Endothelial cell of umbilical vein (primary cell): ENCODE measurements around the gene LGALS7B. TPM values are rescaled to one million over a fixed set of nuclear protein-coding genes. Genes with fewer than 3 reads are reported as not detected.
"Not testable (repeated sequence)": the region's sequence is repeated elsewhere in the genome, so short reads cannot be mapped to it uniquely, and the experiment has no call there.

Experiments used
- BruUV-seq: library from RNA; stranded (reverse); fragments of 400-500 nt; replicated peaks from 2 replicates; lab custom pipeline; 2021; lab: Mats Ljungman, UMichigan
- CTCF ChIA-PET: fragments of 300-600, 350-600 bp; sonication (Branson Sonifier 250); formaldehyde crosslinking; loops from one replicate; lab custom pipeline; 2021; ENCODE audit warnings: antibody characterized with exemption, inconsistent platforms; lab: Charles Lee
- POLR2A ChIA-PET: fragments of 300-600, 350-600 bp; sonication (Branson Sonifier 250); formaldehyde crosslinking; loops from one replicate; lab custom pipeline; 2021; ENCODE audit warnings: antibody characterized with exemption, inconsistent platforms; lab: Charles Lee
- DNase-seq: peaks from one replicate; pipeline ENCODE4 v3.0.0-alpha.2; 2011; ENCODE audit warnings: low read depth, low spot score
- FAIRE-seq: peaks from 2 replicates; lab custom pipeline; 2011; peaks lifted over from hg19 to GRCh38; lab: Jason Lieb, UNC
- H2AFZ ChIP-seq: 2 replicates; pipeline ENCODE4 v1.6.0; 2012; ENCODE audit warnings: low read depth, low read length, control low read depth, inconsistent platforms
- H3K27ac ChIP-seq: 2 replicates; pipeline ENCODE4 v1.5.1; 2011; ENCODE audit warnings: low read depth, mild to moderate bottlenecking, control low read depth, low read length, moderate library complexity; ENCODE audit not compliant: insufficient read depth
- H3K27me3 ChIP-seq, 2 experiments: 2 replicates each; pipeline versions ENCODE4 v1.6.0 to v1.6.1; 2011; ENCODE audit warnings: low read length in 2 of 2, mixed read lengths in 1 of 2; ENCODE audit not compliant: control insufficient read depth in 2 of 2, insufficient read depth in 2 of 2
- H3K36me3 ChIP-seq, 2 experiments: 2 replicates in 1 of 2; 3 replicates in 1 of 2; pipeline ENCODE4 v1.5.1; 2011; ENCODE audit warnings: low read length in 2 of 2, mild to moderate bottlenecking in 1 of 2, moderate library complexity in 1 of 2; ENCODE audit not compliant: control insufficient read depth in 2 of 2, insufficient read depth in 2 of 2; ENCODE audit errors: extremely low read depth in 1 of 2
- H3K4me1 ChIP-seq: 3 replicates; pipeline ENCODE4 v1.5.1; 2011; ENCODE audit warnings: mild to moderate bottlenecking, low read length; ENCODE audit not compliant: control insufficient read depth, insufficient read depth; ENCODE audit errors: extremely low read depth
- H3K4me2 ChIP-seq: 2 replicates; pipeline ENCODE4 v1.6.1; 2011; ENCODE audit warnings: low read length, control low read depth, mixed read lengths; ENCODE audit not compliant: insufficient read depth
- H3K4me3 ChIP-seq, 3 experiments: fragments of 200-600 bp in 1 of 3; sonication (generic), shearing (Covaris generic) in 1 of 3; replicated peaks in 1 of 3; 2 replicates each; pipeline ENCODE4 v1.5.1; 2011 to 2016; ENCODE audit warnings: control low read depth in 3 of 3, low read length in 3 of 3, mild to moderate bottlenecking in 2 of 3, inconsistent platforms in 1 of 3, low read depth in 1 of 3, moderate library complexity in 1 of 3; ENCODE audit not compliant: insufficient read depth in 1 of 3
- H3K79me2 ChIP-seq: 2 replicates; pipeline ENCODE4 v1.6.0; 2012; ENCODE audit warnings: low read length, inconsistent platforms; ENCODE audit not compliant: control insufficient read depth, insufficient read depth
- H3K9ac ChIP-seq: replicated peaks from 2 replicates; pipeline ENCODE3; 2011; ENCODE audit warnings: low read length, control low read depth; ENCODE audit not compliant: insufficient read depth; ENCODE audit errors: extremely low read depth
- H3K9me1 ChIP-seq: replicated peaks from 3 replicates; pipeline ENCODE4 v1.6.0; 2011; ENCODE audit warnings: mild to moderate bottlenecking, low read length; ENCODE audit not compliant: control insufficient read depth, insufficient read depth; ENCODE audit errors: extremely low read depth
- H3K9me3 ChIP-seq: replicated peaks from 2 replicates; pipeline ENCODE4 v1.5.1; 2012; ENCODE audit warnings: low read length, inconsistent platforms; ENCODE audit not compliant: control insufficient read depth, insufficient read depth
- H4K20me1 ChIP-seq: replicated peaks from 2 replicates; pipeline ENCODE3; 2011; ENCODE audit warnings: mild to moderate bottlenecking, low read length; ENCODE audit not compliant: control insufficient read depth, insufficient read depth; ENCODE audit errors: extremely low read depth
- EZH2 ChIP-seq: IDR thresholded peaks from 2 replicates; pipeline ENCODE4 v1.6.1; 2012; ENCODE audit warnings: borderline replicate concordance, low read depth, mild to moderate bottlenecking, moderate library complexity, low read length, inconsistent platforms; ENCODE audit not compliant: severe bottlenecking
- GATA2 ChIP-seq: IDR thresholded peaks from 2 replicates; pipeline ENCODE4 v1.7.0; 2011; ENCODE audit warnings: low read depth, mild to moderate bottlenecking, moderate library complexity, mixed read lengths, low read length; ENCODE audit not compliant: insufficient read length, insufficient read depth
- JUN ChIP-seq: IDR thresholded peaks from 2 replicates; pipeline ENCODE4 v1.6.1; 2011; ENCODE audit warnings: borderline replicate concordance, low read depth; ENCODE audit not compliant: insufficient read length, insufficient read depth
- MAX ChIP-seq: IDR thresholded peaks from 2 replicates; pipeline ENCODE4 v1.6.1; 2011; ENCODE audit not compliant: insufficient read depth, insufficient read length
- POLR2AphosphoS5 ChIP-seq: IDR thresholded peaks from 2 replicates; pipeline ENCODE4 v1.6.1; 2012; ENCODE audit warnings: low read depth, mild to moderate bottlenecking, control low read depth, low read length, moderate library complexity; ENCODE audit not compliant: insufficient read depth
- dilution Hi-C: fragments of 300-500 bp; cut with MboI; formaldehyde crosslinking; loops from one replicate; pipeline ENCODE4 v1.15.0; 2019; ENCODE audit warnings: low sequenced_read_pairs; ENCODE audit not compliant: extremely low pct_ligation_motif_present
- intact Hi-C: fragments of 100-400 bp; cut with micrococcal nuclease; formaldehyde crosslinking; loops from one replicate; pipeline ENCODE4 v1.10.0; 2022
- polyA plus RNA-seq, 4 experiments: library from polyadenylated mRNA; depleted of rRNA in 3 of 4; stranded (reverse) in 3 of 4; unstranded in 1 of 4; fragments of >200 nt; gene quantifications; 2 replicates each; pipeline versions ENCODE4 v1.2.1 to v1.2.3, GENCODE V29; 2011 to 2012; ENCODE audit warnings: missing spikeins in 1 of 4
- total RNA-seq: library from RNA; stranded (reverse); gene quantifications from 2 replicates; pipeline ENCODE4 v1.2.3, GENCODE V29; 2021

LGALS7B gene
- total and polyA plus RNA-seq, 2 donors (not counting 3 experiments of a cell fraction or from before 2014, with no cell fraction given) = not detected

- H3K4me2 ChIP-seq, intact Hi-C loops, H3K79me2 ChIP-seq, FAIRE-seq, H2AFZ ChIP-seq, H3K36me3 ChIP-seq, dilution Hi-C loops, H3K9ac ChIP-seq, DNase-seq, H3K9me3 ChIP-seq, H3K9me1 ChIP-seq, H4K20me1 ChIP-seq, H3K27me3 ChIP-seq, H3K27ac ChIP-seq, H3K4me1 ChIP-seq, BruUV-seq, POLR2A ChIA-PET, H3K4me3 ChIP-seq: not testable (repeated sequence)
- CTCF ChIA-PET = interaction anchor here (0.9 kb wide), 1 partner anchor 56 kb away, joined by 3 read pairs; no protein-coding TSS in a partner anchor
Observed at GRCh38 chr19:38825936-38826335, 36.9 kb downstream of the LGALS7B start.

DNA sequence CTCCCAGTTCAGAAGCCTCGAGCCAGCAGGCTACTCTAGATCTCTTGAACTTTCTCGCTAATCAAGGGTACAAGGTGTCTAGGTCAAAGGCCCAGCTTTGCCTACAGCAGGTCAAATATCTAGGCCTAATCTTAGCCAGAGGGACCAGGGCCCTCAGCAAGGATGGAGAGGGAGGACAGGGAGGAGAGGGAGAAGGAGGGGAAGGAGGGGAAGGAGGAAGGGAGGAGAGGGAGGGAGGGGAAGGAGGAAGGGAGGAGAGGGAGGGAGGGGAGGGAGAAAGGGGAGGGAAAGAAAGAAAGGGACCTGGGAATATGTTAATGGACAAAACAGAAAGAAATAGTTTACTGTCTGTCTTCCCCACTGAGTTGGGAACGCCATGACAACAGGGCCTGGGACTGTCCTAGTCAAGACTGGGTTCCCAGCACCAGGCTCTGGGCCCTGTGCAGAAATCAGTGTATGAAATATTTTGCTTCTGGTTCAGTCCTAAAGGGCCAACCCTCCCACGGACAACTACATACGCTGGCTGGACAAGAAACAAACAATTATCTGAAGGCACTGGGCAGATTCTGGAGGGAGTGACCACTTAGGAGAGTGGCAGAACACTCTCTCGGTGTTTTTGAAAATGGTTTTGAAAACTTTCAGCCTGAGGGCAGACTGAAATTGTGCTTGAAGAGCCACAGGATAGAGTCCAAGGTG, 38.0 kb downstream of the LGALS7B start:
- Histone ChIP-seq H3K27ac (no peak overlapping the region), H3K9me3 (no peaks in the 10 kb centered on the region), H3K27me3 (no peaks in the 10 kb centered on the region), H3K79me2 (no peaks in the 10 kb centered on the region), H2AFZ (no peak overlapping the region), H3K4me1 (peaks cover 8% of the 10 kb centered on the region), H3K4me3 (no peak overlapping the region), H3K4me2 (no peak overlapping the region), H3K9me1 (no peaks in the 10 kb centered on the region), H3K9ac (no peak overlapping the region), H3K36me3 (peaks cover 1 to 2% of the 10 kb centered on the region in 2 experiments), H4K20me1 (no peaks in the 10 kb centered on the region)
- dilution Hi-C loops = no loop called here
- ChIA-PET CTCF (no interaction called here), POLR2A (no interaction called here)
- BruUV-seq = no TSS peak
- DNase-seq (no peak), FAIRE-seq (no peak)
- intact Hi-C loops = no loop called here
- TF ChIP-seq GATA2 (no peak), POLR2AphosphoS5 (no peak), MAX (no peak), EZH2 (no peak), JUN (no peak)

GRCh38 chr19:38829203-38829602, 40.2 kb downstream of the LGALS7B start:
- H3K9me1 ChIP-seq, intact Hi-C loops, POLR2A ChIA-PET, DNase-seq, H3K27ac ChIP-seq, H3K9me3 ChIP-seq, H3K9ac ChIP-seq, H4K20me1 ChIP-seq, FAIRE-seq, dilution Hi-C loops, H3K36me3 ChIP-seq, CTCF ChIA-PET, H3K4me3 ChIP-seq, BruUV-seq, H3K4me2 ChIP-seq, H3K79me2 ChIP-seq, H2AFZ ChIP-seq, H3K27me3 ChIP-seq: not testable (repeated sequence)
- peaks cover 13% of the 10 kb centered on the region for H3K4me1 ChIP-seq
